Measurements from ENCODE around the gene WDR4.
"Not testable (repeated sequence)": the region's sequence is repeated elsewhere in the genome, so short reads cannot be mapped to it uniquely, and the experiment has no call there.

WDR4 gene

DNA sequence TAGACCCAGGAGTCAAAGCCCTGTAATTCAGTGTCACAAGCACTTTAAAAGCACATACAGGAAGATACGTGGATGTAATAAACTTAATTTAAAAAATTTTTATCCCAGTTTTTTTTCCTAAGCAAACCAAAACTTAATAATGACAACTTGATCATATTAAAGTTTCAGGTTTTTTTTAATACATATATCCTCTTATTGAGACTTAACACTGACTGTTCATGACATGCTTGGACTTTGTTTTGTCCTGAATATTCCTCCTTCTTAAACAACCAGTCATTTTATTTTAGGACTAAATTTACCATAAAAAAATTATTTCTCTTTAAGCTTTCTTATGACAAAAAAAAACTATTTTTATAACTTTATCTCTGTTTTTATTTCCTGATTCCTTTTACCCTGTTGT is 64.1 kb downstream of the WDR4 start:
- DNase-seq (ENCODE audit: low read depth): no peak

DNA sequence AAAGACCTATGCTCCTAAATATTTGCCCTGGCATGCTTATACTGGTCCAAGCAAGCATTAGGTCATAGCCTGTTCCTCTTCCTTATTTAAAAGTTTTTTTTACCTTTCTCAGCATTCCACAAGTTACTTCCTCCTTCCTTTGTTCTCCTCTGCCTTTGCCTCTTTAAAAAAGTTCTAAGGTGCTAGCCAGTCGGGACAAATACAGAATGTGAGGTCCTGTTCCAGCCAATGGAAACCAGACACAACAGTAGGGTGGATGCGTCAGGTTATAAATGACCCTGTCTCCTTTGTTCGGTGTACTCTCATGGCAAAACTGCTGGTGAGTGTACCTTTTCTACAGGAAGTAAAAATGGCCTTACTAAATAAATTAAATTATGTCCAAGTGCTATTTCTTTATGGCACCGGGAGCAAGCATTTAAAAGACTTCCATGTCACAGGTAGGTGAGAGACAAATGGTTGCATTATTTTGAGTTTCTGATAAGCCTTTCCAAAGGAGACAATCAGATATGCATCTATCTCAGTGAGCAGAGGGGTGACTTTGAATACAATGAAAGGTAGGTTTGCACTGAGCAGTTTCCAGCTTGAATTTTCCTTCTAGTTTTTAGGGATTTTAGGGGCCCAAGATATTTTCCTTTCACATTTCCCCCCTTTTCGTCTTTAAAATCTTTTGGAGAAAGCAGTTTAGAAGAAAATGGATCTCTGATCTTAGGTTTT is 66.7 kb downstream of the WDR4 start:
- not testable (repeated sequence) for DNase-seq (ENCODE audit: low read depth)

DNA sequence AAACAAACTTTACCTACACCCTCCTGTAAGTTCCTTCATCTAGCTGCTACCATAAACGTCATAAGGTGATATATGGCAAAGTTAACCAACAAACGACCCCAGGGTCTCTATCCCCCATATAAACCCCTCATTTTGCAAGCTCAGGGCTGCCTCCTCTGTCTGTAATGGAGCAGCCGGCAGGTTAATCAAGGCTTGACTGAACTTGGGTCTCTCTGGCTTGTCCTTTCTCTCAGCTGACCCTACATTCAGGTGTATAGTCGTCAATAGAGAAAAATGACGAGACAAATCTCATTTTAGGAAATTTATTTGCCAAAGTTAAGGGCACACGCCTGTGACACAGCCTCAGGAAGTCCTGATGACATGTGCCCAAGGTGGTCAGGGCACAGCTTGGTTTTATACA is 67.4 kb downstream of the WDR4 start:
- no peak for DNase-seq (ENCODE audit: low read depth)

DNA sequence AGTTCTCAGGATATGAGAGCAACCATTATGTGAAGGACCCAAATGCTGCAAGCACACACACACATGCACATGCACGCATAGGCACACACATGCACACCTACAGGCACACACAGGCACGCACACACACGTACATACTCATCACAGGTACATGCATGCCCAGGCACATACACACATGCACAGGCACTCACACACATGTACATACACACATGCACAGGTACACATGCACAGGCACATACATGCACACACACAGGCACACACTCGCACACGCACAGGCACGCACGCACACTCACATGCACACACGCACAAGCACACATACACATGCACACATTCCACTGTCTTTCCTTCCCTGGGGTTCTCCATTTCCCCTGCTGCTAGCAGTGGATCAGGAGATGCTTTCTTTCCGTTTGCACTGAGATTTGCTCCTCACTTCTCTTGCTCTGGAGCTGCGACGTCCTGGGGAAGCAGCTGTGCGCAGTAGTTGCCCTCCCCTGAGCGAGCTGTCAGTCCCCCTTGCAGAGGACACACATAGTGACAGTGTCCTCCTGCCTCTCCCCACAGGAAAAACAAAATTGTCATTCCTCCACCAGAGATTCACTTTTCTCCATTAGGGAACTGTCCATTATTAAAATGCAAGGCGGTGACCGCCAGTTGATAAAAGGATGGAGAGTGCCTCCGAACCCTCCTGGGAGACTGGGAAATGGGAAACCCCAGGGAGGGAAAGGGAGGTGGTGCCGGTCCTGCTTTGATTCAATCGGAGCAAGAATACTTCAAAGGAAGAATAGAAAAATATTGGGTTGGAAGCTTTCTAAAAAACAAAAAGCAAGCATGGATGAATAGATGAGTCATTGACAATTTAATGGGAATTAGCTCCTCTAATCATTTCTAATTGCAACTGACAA is 69.5 kb downstream of the WDR4 start:
- DNase-seq (ENCODE audit: low read depth): no peak

DNA sequence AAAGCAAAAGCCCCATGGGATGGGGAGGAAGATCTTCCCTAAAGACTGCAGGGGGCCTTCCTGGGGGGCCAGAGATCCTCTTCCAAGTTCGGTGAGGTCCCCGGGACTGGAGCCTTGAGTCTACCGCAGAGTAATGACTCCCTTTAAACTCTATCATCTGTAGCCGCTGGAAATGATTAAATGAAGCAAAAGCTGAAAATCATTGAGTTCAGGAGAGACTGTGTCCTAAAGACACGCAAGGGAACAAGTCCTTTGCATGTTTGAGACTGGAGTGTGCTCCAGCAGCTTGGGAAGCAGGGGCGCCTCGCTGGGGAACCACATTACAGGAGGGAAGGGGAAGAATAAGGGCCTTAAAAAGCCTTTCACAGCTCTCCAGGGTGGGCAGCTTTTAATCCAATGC is 70.2 kb downstream of the WDR4 start:
- DNase-seq (ENCODE audit: low read depth): no peak

DNA sequence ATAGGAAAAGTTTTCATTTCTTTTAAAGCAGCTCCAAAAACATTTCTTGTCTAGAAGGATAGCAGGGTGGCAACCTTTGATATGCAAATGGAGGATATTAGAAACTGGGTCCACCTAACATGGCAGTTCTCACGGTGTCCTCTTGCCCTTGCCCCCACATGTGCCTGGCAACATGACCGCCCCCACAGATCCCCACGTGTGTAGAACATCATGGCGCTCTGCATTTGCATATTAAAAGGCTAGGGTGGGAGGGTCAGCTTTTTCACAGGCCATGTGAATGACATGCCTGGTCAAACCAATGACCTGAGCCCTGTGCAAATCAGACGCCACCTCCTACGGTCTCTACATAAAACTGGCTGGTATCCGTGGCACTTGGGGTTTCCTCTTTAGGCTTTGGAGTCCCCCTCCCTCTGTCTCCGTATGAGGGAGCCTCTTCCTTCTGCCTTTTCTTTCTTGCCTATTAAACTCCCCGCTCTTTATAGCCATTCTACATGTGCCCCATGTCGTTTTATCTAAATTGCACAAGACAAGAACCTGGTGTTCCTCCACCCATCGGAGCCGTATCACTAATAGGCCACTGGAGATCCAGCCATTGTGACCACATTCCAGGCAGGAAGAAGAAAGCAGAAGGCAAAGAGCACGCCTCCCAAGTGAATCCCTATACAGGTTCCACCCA is 71.3 kb downstream of the WDR4 start:
- no peak for DNase-seq (ENCODE audit: low read depth)

DNA sequence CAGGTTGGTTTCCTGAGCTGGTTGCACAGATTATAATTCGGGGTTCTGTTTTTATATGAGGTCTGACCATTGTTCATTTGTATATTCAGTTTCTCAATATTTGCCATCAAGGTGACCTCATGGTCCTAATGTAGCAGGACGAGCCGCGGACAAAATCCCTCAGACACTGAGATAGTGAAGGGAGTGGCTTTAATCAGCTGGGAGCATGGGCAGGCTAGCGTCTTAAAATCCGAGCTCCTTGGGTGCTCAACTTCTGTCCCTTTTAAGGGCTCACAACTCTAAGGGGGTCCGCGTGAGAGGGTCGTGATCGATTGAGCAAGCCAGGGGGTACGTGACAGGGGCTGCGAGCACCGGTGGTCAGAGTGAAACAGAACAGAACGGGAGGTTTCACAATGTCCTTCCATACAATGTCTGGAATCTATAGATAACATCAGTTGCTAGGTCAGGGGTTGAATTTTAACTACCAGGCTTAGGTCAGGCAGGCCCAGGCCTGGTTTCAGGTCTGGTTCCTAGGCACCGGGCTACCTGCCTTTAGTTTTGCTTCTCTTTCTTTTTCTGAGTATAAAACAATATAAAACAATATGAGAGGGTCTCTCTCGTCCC is 71.9 kb downstream of the WDR4 start:
- not testable (repeated sequence) for DNase-seq (ENCODE audit: low read depth)

DNA sequence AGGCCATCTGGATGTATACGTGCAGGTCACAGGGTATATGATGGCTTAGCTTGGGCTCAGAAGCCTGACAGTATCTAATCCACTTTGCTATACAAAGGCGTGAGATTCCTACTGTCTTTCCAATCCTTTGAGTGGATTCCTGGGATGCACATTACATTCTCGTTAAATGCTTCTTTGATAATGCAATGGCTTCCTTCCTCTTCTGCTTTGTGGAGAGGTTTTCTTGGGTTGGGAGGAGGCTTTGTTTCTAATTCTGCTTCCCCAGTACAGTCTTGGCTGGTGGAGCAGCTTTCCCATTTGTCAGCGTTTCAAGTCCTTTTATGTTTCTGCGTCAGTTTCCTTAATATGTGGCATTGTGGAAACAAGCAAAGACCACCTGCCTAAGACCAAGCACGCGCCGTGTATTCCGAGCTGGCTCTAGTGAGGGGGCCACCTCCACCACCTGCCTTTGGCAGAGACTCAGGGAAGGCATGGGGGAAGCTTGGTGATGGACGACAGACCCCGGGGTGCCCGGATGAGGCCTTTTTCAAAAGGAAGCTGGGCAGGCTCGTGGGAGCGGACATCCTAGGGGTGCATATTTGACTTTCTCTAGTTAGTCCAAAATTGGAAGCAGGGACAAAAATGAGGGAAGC is 72.7 kb downstream of the WDR4 start:
- no peak for DNase-seq (ENCODE audit: low read depth)

DNA sequence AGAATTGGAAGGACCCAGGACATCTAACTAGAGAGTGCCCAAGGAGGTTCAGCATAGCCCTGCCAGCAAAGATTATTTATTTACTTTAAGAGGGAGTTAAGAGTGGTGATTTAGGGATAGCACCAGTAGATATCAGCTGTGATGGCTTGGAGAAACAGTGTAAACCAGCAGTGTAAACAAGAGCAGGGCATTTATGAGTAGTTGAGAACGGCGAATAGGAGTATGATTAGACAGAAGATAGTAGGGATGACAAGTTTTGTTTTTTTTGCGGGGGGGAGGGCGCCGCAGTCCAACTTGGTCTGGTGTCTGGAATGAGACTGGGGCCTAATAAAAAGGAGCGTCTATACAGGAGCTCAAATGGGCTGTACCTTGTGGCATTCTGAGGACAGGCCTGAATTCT is 77.7 kb downstream of the WDR4 start:
- DNase-seq (ENCODE audit: low read depth): not testable (repeated sequence)

DNA sequence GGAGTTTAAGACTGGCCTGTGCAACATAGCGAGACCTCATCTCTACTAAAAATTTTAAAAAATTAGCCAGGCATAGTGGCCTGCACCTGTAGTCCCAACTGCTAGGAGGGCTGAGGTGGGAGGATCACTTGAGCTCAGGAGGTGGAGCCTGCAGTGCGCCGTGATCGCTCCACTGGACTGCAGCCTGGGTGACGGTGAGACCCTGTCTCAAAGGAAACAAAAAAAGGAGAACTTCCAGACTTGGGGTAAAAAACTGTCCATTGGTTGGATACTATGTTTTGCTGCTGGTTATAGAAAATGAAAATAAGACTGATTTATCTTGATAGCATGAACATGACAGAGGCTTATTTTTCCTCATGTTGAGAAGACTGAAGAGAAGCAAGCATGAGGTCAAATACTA is 79.4 kb downstream of the WDR4 start:
- DNase-seq (ENCODE audit: low read depth): no peak

DNA sequence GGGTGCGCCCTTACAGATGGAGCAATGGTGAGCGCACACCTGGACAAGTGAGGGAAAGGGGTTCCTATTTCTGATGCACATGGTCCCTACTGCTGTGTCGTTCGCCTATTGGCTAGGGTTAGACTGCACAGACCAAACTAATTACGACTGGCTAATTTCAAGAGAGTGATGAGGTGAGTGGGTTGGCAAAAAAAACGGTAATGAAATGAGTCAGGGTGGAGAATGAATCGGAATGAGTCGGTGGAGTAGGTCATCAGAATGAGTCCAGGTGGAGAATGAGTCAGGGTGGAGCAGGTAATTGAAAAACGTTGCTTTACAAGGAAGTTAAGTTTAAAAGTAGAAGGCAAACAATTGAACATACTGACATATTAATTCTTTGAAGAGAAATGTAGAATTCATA is 79.8 kb downstream of the WDR4 start:
- no peak for DNase-seq (ENCODE audit: low read depth)

Measured in stimulated activated CD8-positive, alpha-beta memory T cell treated with anti-CD3 and anti-CD28 coated beads, Interleukin-7, amount 100 ng/mL, for 24 hours (primary cell).